ENCODE measurements around the gene MARK3.

- TF ChIP-seq, protein P1, sequence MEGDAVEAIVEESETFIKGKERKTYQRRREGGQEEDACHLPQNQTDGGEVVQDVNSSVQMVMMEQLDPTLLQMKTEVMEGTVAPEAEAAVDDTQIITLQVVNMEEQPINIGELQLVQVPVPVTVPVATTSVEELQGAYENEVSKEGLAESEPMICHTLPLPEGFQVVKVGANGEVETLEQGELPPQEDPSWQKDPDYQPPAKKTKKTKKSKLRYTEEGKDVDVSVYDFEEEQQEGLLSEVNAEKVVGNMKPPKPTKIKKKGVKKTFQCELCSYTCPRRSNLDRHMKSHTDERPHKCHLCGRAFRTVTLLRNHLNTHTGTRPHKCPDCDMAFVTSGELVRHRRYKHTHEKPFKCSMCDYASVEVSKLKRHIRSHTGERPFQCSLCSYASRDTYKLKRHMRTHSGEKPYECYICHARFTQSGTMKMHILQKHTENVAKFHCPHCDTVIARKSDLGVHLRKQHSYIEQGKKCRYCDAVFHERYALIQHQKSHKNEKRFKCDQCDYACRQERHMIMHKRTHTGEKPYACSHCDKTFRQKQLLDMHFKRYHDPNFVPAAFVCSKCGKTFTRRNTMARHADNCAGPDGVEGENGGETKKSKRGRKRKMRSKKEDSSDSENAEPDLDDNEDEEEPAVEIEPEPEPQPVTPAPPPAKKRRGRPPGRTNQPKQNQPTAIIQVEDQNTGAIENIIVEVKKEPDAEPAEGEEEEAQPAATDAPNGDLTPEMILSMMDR (IDR thresholded peaks at IDR 0.05; ENCODE audit: borderline replicate concordance, extremely low read depth, low read length, poor library complexity, severe bottlenecking), result no peak
- no peak for TF ChIP-seq EZH2 (IDR thresholded peaks at IDR 0.05; ENCODE audit: borderline replicate concordance, low read depth, low read length, severe bottlenecking)
Measured at GRCh38 chr14:103443111-103443510, 57.9 kb downstream of the MARK3 start.

Data from DND-41 (cell line).